Activated naive CD4-positive, alpha-beta T cell (primary cell): ENCODE data around the gene NDUFA6.
A peak's percentile ranks its signal among the peaks of the same experiment; 100 is the strongest.
"Not testable (repeated sequence)": the region's sequence is repeated elsewhere in the genome, so short reads cannot be mapped to it uniquely, and the experiment has no call there.

Source experiments
- DNase-seq, 4 experiments: peaks; one replicate each; lab custom pipeline; 2025; lab: John Stamatoyannopoulos, UW

Gene NDUFA6

DNA sequence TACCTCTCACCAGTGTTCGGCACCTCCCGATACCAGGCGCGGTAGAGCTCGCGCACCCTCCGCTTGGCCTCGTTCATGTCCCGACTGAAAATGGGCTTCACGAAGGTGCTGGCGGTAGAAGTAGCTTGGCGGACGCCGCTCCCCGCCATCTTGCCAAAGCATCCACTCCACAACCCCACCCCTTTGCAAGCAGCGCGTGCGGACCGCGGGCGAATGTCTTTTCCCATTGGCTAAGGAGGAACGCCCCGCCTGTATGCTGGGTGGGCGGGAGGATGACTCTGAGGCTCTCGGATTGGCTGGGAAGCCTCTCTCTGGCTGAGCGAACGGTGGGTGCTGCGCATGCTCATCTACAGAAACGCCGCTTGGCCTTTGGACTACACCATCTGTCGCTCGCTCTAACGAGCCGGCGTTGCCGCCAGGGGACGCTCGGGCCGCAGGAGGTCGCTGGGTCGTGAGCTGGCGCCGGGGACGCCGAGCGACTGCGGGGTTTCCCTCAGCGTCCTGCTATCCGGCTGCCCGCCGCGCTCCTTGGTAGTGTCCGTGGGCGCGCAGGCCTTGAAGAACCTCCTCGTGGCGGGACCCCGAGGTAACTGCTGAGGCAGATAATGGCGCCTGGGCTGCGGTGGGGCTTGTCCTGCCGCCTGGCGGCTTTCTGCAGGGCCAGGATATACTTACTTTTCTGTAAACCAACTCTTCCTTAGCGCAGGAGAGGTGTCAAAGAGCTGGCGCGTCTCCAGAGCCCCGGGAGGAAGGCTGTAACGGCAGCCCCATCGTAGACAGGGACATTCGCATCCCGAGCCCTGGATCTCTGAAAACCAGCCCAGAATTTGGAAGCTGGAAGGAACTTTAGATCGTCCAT, at the start of gene NDUFA6:
TSS of gene NDUFA6 (minus strand) at position 177 of the 859 bp plus-strand sequence. CDS start at position 149, 28 bp downstream.
- DNase-seq, result peak; percentile 93 to 96 (median 94)

DNA sequence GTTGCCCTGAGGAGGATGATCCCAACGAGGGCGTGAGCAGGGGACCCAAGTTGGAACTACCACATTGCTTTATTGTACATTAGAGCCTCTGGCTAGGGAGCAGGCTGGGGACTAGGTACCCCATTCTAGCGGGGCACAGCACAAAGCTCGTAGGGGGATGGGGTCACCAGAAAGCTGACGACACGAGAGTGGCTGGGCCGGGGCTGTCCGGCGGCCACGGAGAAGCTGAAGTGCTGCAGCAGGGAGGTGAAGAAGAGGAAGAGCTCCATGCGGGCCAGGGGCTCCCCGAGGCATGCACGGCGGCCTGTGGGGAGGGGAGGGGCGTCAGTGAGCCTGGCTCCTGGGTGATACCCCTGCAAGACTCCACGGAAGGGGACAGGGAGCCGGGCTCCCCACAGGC, 49.6 kb upstream of the NDUFA6 start:
- DNase-seq, result not testable (repeated sequence)

DNA sequence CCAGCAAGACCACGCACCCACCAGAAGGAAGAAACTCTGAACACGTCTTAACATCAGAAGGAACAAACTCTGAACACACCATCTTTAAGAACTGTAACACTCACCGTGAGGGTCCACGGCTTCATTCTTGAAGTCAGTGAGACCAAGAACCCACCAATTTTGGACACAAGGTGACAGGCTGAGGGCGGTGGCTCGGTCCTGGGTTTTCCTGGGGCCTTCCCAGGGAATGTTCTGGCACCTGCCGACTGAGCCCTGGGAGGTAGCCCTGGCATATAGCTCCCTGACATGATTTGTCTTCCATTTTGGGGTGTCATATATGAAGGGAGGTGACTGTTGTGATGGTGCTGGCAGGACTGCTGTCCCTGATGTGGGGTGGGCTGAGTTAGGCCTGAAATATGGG, 48.9 kb upstream of the NDUFA6 start:
- not testable (repeated sequence) for DNase-seq

DNA sequence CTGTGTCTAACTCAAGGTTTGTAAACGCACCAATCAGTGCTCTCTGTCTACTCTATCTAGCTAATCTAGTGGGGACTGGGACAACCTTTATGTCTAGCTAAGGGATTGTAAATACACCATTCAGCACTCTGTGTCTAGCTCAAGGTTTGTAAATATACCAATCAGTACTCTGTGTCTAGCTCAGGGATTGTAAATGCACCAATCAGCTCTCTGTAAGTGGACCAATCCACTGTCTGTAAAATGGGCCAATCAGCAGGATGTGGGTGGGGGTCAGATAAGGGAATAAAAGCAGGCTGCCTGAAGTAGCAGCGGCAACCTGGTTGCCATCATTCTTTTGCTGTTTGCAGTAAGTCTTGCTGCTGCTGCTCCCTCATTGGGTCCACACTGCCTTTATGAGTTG, 48.4 kb upstream of the NDUFA6 start:
- DNase-seq, result no peak

- DNase-seq, result no peak
Measured at GRCh38 chr22:42138122-42138770, 47.7 kb upstream of the NDUFA6 start.

GRCh38 chr22:42135688-42136087, 45.1 kb upstream of the NDUFA6 start:
- DNase-seq, result not testable (repeated sequence)

DNA sequence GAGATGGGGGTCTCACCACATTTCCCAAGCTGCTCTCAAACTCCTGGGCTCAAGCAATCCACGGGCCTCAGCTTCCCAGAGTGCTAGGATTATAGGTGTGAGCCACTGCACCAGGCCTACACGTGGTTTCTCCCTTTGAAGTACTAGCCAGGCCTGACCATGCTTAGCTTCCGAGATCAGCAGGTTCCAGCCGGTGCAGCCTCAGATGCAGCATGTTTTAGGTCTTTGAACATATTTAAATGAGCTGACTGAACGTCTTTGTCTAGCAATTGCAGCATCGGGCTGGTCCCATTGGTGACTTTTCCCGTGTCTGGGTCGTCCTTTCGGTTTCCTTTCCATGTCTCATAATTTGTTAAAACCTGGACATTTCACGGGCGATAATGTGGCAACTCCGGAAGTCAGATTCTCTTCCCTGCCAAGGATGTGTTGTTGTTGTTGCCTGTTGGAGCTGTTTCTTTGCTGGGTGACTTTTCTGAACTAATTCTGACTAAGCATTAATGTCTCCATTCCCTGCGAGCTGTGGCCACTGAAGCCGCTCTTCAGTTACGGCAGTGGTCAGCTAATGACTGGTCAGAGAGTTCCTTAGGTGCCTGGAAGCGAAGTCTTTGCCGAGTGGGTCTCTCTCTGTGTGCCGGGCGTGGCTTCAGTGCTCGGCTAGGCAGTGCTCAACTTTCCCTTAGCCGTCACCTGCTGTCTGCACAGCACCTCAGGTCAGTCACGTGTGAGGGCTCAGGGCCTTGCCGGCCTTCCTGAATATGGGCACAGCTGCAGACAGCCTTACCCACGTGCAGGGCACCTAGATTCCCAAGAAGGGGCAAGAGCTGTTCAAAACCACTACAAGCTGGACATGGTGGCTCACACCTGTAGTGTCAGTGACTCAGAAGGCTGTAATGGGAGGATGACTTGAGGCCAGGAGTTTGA, 43.8 kb upstream of the NDUFA6 start:
- no peak for DNase-seq

- no peak for DNase-seq
Measured at GRCh38 chr22:42132457-42132856, 41.9 kb upstream of the NDUFA6 start.

GRCh38 chr22:42131562-42131961, 41.0 kb upstream of the NDUFA6 start:
- no peak for DNase-seq

DNA sequence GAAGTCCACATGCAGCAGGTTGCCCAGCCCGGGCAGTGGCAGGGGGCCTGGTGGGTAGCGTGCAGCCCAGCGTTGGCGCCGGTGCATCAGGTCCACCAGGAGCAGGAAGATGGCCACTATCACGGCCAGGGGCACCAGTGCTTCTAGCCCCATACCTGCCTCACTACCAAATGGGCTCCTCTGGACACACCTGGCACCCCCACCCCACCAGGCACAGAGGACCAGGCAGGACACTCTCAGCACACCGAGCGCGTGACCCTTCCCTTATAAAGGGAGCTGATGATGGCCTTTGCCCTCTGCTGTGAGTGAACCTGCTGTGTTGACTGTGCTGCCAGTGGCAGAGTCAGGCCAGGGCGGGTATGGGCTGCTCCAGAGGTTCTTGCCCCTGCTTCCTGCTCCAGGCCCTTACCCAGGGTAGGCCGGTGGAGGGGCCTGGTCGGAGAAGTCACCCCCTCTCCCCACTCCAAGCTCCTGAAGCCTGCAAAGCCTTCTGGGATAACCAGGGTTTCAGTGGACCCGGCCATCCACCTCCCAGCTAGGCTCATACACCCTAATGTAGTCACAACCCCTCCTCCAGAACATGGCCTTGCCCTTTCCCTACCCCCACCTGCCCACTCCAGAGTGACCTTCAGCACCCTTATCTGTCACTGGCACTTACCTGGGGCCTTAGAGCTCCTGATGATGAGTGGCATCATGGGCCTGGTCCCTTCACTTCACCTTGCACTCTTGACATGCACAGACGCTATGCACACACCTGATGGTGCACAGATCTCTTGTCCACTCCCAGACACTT, 40.3 kb upstream of the NDUFA6 start, which contains the start of gene CYP2D6:
TSS of gene CYP2D6 (minus strand) at position 172 of the 793 bp plus-strand sequence. CDS start at position 153, 19 bp downstream.
- not testable (repeated sequence) for DNase-seq

GRCh38 chr22:42130182-42130581, 39.6 kb upstream of the NDUFA6 start:
- DNase-seq, result not testable (repeated sequence)

GRCh38 chr22:42128776-42129694, 38.5 kb upstream of the NDUFA6 start:
- DNase-seq, result not testable (repeated sequence)

GRCh38 chr22:42128007-42128406, 37.4 kb upstream of the NDUFA6 start:
- not testable (repeated sequence) for DNase-seq

DNA sequence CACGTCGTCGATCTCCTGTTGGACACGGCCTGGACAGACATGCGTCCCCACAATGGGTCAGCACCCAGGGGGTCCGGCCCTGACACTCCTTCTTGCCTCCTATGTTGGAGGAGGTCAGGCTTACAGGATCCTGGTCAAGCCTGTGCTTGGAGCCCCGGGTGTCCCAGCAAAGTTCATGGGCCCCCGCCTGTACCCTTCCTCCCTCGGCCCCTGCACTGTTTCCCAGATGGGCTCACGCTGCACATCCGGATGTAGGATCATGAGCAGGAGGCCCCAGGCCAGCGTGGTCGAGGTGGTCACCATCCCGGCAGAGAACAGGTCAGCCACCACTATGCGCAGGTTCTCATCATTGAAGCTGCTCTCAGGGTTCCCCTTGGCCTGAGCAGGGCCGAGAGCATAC, 37.0 kb upstream of the NDUFA6 start:
- DNase-seq, result no peak

DNA sequence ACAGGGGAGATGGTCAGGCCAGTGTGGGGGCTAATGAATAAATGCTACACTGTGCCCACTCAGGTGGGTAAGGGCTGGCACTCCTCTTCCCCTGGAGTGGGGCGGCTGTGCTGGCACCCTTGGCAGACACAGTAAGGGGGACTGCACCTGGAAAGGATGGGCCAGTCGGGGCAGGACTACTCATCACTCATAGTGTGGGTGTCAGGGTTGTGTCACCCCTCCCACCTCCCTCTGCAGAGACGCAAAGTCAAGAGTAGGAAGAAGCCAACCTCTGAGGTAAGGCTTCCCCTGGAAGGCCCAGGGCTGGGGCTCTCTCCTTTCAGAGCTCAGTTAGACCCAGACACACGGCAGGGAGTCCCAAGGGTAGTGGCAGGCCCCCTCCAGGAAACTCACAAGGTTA, 33.0 kb upstream of the NDUFA6 start:
- DNase-seq, result not testable (repeated sequence)

GRCh38 chr22:42120231-42121021, 29.9 kb upstream of the NDUFA6 start:
- not testable (repeated sequence) for DNase-seq

DNA sequence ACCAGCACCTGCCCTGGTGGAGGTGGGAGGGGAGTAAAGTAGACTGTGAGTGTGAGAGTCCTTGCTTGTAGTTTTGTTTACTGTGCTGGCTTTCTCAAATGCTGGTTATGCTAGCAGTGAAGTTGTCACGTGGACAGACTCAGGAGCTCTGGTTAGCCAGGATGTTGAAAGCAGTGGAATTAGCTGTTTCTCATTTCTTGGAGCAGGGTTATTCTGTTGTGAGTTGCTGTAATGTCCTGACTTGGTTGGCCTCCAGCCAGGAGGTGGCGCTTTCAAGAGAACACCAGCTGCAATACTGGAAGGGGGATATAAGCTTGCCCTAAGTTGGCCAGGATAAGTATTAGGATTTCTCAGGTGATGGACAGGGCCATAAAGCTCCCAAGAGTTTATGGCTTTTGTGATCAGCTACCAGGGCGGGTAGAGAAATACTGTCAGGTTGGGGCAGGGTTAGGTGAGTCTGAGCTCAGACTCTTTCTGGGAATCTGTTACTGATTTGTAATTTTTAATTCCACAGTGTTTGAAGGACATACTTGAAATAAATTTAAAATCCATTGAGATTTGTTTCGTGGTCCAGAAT, 26.4 kb upstream of the NDUFA6 start:
- DNase-seq, result no peak

- not testable (repeated sequence) for DNase-seq
Measured at GRCh38 chr22:42115420-42115830, 24.9 kb upstream of the NDUFA6 start.

GRCh38 chr22:42114721-42115120, 24.1 kb upstream of the NDUFA6 start:
- no peak for DNase-seq
